ENCODE measurements around the gene SYT7. TPM values are rescaled to one million over a fixed set of nuclear protein-coding genes. Genes with fewer than 3 reads are reported as not detected.

SYT7 gene
- total and polyA plus RNA-seq, 10 of the 15 experiments (the other 5 are each of a cell fraction or from before 2014, with no cell fraction given) = not detected

- WGBS (ENCODE audit: insufficient coverage, insufficient replicate concordance, low lambda C conversion rate, missing lambda C conversion rate) = 58% methylated on average over 3 of the region's 3 CpGs
- FAIRE-seq = no peak
- ChIA-PET POLR2A (no interaction called here), RAD21 (ENCODE audit: unreplicated experiment) (interaction anchor here (3.0 kb wide), 1 partner anchor 41 kb away, joined by 12 read pairs; no protein-coding TSS in a partner anchor), SMC1A (ENCODE audit: uncharacterized antibody, unreplicated experiment) (interaction anchor here (2.5 kb wide), 1 partner anchor 41 kb away, joined by 10 read pairs; no protein-coding TSS in a partner anchor), CTCF (interaction anchor here (0.9 to 6.6 kb wide), 10 partner anchors 18 to 163 kb away, joined by 3 to 67 read pairs (median 4); no protein-coding TSS in a partner anchor)
- in situ Hi-C loops (cut with MboI) (loop anchor here (5.0 kb wide), 1 partner anchor 161 kb away; no protein-coding TSS in a partner anchor), intact Hi-C loops (cut with micrococcal nuclease; ENCODE audit: unreplicated experiment) (loop anchor here (2.0 to 10.0 kb wide), 2 partner anchors 162 to 258 kb away; no protein-coding TSS in a partner anchor)
- Histone ChIP-seq H3K9ac (ENCODE audit: control insufficient read depth, insufficient read depth, low read length) (no peak overlapping the region), H3K79me2 (ENCODE audit: control insufficient read depth, insufficient read depth, low read length) (no peaks in the 10 kb centered on the region), H2AFZ (ENCODE audit: control insufficient read depth, low read depth, low read length) (no peak overlapping the region), H3K27ac (ENCODE audit: control insufficient read depth, insufficient read depth) (no peak overlapping the region), H3K4me1 (ENCODE audit: control insufficient read depth, insufficient read depth, low read length) (no peaks in the 10 kb centered on the region), H3K27me3 (replicated peaks in 1 of 2; ENCODE audit: control insufficient read depth in 2 of 2, insufficient read depth in 2 of 2, low read length in 1 of 2) (no peaks in the 10 kb centered on the region), H3K4me2 (ENCODE audit: control insufficient read depth, insufficient read depth) (no peak overlapping the region), H3K4me3 (no peak overlapping the region), H3K9me3 (replicated peaks; ENCODE audit: control insufficient read depth, insufficient read depth, low read length) (no peaks in the 10 kb centered on the region), H3K36me3 (ENCODE audit: control insufficient read depth in 2 of 2, insufficient read depth in 2 of 2, low read length in 1 of 2) (no peaks in the 10 kb centered on the region), H4K20me1 (ENCODE audit: control insufficient read depth, insufficient read depth) (peaks cover 3% of the 10 kb centered on the region; the same call in 1 of the 2 replicates)
- no peak for ATAC-seq
- DNase-seq (ENCODE audit: low read depth, low spot score) = no peak
- BruUV-seq (replicated peaks) = no TSS peak
- TF ChIP-seq ZNF217 (IDR thresholded peaks at IDR 0.05) (no peak), NRF1 (conservative IDR thresholded peaks at IDR 0.05; ENCODE audit: low read depth, low read length) (no peak), ZNF592 (IDR thresholded peaks at IDR 0.05) (no peak), EGR1 (IDR thresholded peaks at IDR 0.05; ENCODE audit: borderline replicate concordance in 1 of 2, low read depth in 2 of 2, low read length in 2 of 2) (no peak), POLR2AphosphoS2 (IDR thresholded peaks at IDR 0.05; ENCODE audit: low read depth, low read length) (no peak), E4F1 (IDR thresholded peaks at IDR 0.05; ENCODE audit: borderline replicate concordance, partially characterized antibody) (no peak), SPI1 (IDR thresholded peaks at IDR 0.05; ENCODE audit: borderline replicate concordance, insufficient read depth, low read depth, low read length) (no peak), SIN3A (IDR thresholded peaks at IDR 0.05; ENCODE audit: low read depth, low read length) (no peak), PRDM15 (CRISPR knock-in tag; IDR thresholded peaks at IDR 0.05) (no peak), BACH1 (IDR thresholded peaks at IDR 0.05; ENCODE audit: borderline replicate concordance) (no peak), HDAC2 (IDR thresholded peaks at IDR 0.05) (no peak), RFX5 (IDR thresholded peaks at IDR 0.05; ENCODE audit: low read depth, low read length) (no peak), RB1 (IDR thresholded peaks at IDR 0.05; ENCODE audit: borderline replicate concordance) (no peak)
Measured at GRCh38 chr11:61476371-61476770, 104.5 kb downstream of the SYT7 start.

Data from GM12878 (cell line).